GF-D8 (cell line): ENCODE results near the gene ELF5.

Experiments
- DNase-seq: peaks from one replicate; lab custom pipeline; 2025; lab: John Stamatoyannopoulos, UW

The ELF5 gene

GRCh38 chr11:34521265-34521664 is 7.7 kb upstream of the ELF5 start:
- no peak for DNase-seq

- DNase-seq: no peak
These were observed 6.1 kb upstream of the ELF5 start for GRCh38 chr11:34519595-34520235.

- DNase-seq: no peak
These were observed 2.9 kb upstream of the ELF5 start for GRCh38 chr11:34516247-34517040.

- DNase-seq: no peak
These were observed 1.0 kb upstream of the ELF5 start for GRCh38 chr11:34514597-34514996.

GRCh38 chr11:34512840-34513681 is 533 bp downstream of the ELF5 start:
- peak; percentile 0 for DNase-seq

- no peak for DNase-seq
These were observed 2.9 kb downstream of the ELF5 start for GRCh38 chr11:34510673-34511072.

GRCh38 chr11:34510218-34510617 is 3.4 kb downstream of the ELF5 start:
- DNase-seq: no peak

GRCh38 chr11:34509336-34509876 is 4.2 kb downstream of the ELF5 start:
- DNase-seq: no peak

- no peak for DNase-seq
These were observed 5.1 kb downstream of the ELF5 start for GRCh38 chr11:34508524-34508923.

GRCh38 chr11:34507610-34508009 is 6.0 kb downstream of the ELF5 start:
- DNase-seq: no peak

- no peak for DNase-seq
These were observed 6.4 kb downstream of the ELF5 start for GRCh38 chr11:34507156-34507555.

- no peak for DNase-seq
These were observed 7.7 kb downstream of the ELF5 start for GRCh38 chr11:34505874-34506273.

GRCh38 chr11:34502949-34503348 is 10.6 kb downstream of the ELF5 start:
- DNase-seq: no peak

- DNase-seq: no peak
These were observed 11.6 kb downstream of the ELF5 start for GRCh38 chr11:34501949-34502348.

GRCh38 chr11:34501500-34501899 is 12.1 kb downstream of the ELF5 start:
- peak; percentile 28 for DNase-seq

GRCh38 chr11:34499719-34500500 is 13.7 kb downstream of the ELF5 start:
- DNase-seq: no peak

- DNase-seq: no peak
These were observed 17.7 kb downstream of the ELF5 start for GRCh38 chr11:34495724-34496377.

- DNase-seq: no peak
These were observed 18.3 kb downstream of the ELF5 start for GRCh38 chr11:34495239-34495723.

GRCh38 chr11:34493926-34494595 is 19.5 kb downstream of the ELF5 start:
- no peak for DNase-seq

- no peak for DNase-seq
These were observed 20.1 kb downstream of the ELF5 start for GRCh38 chr11:34493468-34493867.
